IPS-18c (cell line): Measurements from ENCODE around the gene NRK.
"Not testable (repeated sequence)": the region's sequence is repeated elsewhere in the genome, so short reads cannot be mapped to it uniquely, and the experiment has no call there.

Experiments used
- H3K4me3 ChIP-seq: 2 replicates; pipeline ENCODE4 v1.7.0; 2013; ENCODE audit warnings: low read depth, mild to moderate bottlenecking, low read length, moderate library complexity; ENCODE audit not compliant: insufficient read depth
- H3K9me3 ChIP-seq: one replicate; pipeline ENCODE4 v1.6.1; 2013; ENCODE audit warnings: mild to moderate bottlenecking, low read length, moderate library complexity; ENCODE audit not compliant: control insufficient read depth, insufficient read depth

Gene NRK, protein sequence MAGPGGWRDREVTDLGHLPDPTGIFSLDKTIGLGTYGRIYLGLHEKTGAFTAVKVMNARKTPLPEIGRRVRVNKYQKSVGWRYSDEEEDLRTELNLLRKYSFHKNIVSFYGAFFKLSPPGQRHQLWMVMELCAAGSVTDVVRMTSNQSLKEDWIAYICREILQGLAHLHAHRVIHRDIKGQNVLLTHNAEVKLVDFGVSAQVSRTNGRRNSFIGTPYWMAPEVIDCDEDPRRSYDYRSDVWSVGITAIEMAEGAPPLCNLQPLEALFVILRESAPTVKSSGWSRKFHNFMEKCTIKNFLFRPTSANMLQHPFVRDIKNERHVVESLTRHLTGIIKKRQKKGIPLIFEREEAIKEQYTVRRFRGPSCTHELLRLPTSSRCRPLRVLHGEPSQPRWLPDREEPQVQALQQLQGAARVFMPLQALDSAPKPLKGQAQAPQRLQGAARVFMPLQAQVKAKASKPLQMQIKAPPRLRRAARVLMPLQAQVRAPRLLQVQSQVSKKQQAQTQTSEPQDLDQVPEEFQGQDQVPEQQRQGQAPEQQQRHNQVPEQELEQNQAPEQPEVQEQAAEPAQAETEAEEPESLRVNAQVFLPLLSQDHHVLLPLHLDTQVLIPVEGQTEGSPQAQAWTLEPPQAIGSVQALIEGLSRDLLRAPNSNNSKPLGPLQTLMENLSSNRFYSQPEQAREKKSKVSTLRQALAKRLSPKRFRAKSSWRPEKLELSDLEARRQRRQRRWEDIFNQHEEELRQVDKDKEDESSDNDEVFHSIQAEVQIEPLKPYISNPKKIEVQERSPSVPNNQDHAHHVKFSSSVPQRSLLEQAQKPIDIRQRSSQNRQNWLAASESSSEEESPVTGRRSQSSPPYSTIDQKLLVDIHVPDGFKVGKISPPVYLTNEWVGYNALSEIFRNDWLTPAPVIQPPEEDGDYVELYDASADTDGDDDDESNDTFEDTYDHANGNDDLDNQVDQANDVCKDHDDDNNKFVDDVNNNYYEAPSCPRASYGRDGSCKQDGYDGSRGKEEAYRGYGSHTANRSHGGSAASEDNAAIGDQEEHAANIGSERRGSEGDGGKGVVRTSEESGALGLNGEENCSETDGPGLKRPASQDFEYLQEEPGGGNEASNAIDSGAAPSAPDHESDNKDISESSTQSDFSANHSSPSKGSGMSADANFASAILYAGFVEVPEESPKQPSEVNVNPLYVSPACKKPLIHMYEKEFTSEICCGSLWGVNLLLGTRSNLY (N-terminal part only)

DNA sequence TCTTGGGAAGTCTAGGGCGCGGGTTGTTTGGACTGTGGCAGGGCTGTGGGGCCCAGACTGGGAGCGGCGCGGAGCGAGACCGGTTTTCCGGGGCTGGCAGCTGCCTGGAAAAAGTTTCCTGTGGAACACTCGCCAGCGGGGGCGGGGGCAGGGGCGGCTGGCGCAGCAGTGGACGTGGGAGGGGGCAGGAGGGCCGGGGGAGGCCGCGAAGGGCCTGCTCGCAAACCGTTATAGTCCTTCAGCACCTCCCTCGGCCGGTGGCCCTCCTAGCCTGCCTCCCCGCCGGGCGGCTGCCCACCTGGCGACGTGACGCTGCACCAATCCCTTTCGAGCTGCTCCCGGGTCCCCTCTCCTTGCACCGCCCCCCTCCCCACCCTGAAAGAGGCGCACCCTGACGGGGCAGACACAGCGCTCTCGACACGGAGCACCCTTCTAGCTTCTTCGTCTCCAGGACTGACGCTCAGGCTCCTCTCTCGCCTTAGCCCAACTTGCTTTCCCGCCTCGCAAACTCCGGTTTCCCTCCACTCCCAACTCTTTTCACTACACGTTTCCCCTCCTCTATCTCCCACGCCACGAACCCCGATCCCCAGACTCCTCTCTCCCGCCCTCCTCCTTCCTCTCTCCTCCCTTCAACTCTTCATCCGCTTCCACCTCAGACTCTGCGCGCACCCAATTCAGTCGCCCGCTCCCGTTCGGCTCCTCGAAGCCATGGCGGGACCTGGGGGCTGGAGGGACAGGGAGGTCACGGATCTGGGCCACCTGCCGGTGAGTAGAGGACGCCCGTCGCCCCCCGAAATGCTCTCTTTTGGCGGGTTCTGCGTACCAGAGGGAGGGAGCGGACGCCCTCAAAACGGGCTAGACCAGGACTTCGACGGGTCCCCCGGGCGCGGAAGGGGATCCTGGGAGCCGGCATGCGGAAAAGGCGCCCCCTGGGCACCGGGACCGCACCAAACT, at the start of gene NRK:
Gene NRK (plus strand): TSS at position 402 of the 954 bp plus-strand sequence. CDS start 307 bp downstream, at position 709.
- Histone ChIP-seq H3K4me3 (peak within 1 kb of the TSS; percentile 60), H3K9me3 (peaks cover 4% of the 10 kb centered on the region)

DNA sequence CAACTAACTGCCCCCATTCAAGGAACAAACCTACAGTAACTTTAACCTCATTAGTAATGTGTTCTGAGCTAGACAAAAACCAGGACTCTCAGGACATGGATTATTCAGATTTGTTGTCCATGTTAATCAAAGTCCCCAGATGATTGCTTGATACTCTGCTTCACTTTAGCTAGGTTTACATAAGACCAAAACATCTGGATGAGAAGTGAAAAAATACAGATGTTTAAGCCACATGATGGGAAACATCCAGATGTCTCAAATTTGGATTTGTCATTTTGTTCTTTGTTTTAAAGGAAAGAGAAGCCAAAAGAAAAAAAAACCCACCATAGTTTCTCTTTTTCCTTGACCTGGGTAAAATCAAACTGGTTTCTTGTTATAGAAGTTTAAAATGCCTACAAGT, 48.5 kb upstream of the NRK start:
- Histone ChIP-seq H3K9me3 (no peaks in the 10 kb centered on the region), H3K4me3 (no peak overlapping the region)

DNA sequence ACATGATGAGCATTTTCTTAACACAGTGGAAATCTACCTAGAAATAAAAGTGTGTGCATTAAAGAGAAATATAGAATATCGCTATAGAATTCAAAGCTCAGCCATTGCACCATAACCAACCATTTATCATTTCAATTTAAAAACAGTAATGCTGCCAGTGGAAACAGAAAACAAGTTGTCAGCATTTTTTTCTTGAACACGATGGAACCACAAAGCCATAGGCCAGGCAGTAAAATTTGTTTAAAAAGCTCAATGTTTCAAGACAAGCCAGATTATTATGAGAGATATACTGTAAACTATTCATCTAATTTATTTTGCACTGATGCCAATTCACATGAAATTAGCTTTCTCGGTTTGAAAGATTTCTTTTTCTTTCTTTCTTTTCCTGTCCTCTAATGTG, 46.7 kb upstream of the NRK start:
- Histone ChIP-seq H3K4me3 (no peak overlapping the region), H3K9me3 (no peaks in the 10 kb centered on the region)

DNA sequence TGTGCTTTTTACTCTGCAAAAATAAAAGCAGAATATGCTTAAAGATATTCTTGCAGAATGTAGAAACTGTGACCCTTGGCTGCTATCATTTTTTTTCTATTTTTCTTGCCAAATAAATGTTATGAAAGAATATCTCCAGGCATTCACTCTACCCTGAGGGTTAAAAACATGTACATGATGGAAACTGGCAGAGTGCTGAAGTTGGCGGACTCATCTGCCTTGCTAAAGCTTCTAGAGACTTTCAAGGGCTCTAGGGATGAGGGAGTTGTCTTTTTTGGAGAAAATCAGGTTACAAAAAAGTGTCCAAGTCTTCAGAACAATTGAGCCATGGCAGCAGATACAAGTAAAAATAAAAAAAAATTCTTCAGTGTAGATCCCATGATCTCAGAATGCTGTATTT, 40.5 kb upstream of the NRK start:
- no peaks in the 10 kb centered on the region for H3K9me3 ChIP-seq

DNA sequence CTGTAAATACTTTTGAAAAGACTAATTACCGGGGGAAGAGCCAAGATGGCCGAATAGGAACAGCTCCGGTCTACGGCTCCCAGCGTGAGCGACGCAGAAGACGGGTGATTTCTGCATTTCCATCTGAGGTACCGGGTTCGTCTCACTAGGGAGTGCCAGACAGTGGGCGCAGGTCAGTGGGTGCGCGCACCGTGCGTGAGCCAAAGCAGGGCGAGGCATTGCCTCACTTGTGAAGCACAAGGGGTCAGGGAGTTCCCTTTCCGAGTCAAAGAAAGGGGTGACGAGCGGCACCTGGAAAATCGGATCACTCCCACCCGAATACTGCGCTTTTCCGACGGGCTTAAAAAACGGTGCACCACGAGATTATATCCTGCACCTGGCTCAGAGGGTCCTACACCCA, 25.5 kb upstream of the NRK start:
- peak overlapping the region; percentile 40; the same call in 1 of the 2 replicates for H3K4me3 ChIP-seq
- not testable (repeated sequence) for H3K9me3 ChIP-seq

More for the DNA sequence above, 40.5 kb upstream of the NRK start:
- no peak overlapping the region for H3K4me3 ChIP-seq

DNA sequence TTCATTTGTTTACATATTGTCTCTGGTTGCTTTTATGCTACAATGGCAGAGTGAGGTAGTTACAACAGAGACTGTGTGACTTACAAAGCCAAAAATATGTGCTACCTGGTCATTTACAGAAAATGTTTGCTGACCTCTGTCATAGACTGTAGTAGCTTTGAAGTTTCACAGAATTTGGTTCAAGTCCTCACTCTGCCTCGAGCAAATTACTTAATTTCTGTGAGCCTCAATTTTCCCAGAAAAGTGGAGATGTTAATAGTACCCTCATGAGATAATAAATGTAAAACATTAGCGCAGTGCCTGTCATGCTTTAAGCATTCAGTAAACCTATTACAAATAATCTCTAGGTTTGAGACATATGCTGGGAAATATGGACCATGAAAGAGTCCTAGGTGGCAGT, 18.4 kb upstream of the NRK start:
- H3K4me3 ChIP-seq: no peak overlapping the region
- H3K9me3 ChIP-seq: no peaks in the 10 kb centered on the region

DNA sequence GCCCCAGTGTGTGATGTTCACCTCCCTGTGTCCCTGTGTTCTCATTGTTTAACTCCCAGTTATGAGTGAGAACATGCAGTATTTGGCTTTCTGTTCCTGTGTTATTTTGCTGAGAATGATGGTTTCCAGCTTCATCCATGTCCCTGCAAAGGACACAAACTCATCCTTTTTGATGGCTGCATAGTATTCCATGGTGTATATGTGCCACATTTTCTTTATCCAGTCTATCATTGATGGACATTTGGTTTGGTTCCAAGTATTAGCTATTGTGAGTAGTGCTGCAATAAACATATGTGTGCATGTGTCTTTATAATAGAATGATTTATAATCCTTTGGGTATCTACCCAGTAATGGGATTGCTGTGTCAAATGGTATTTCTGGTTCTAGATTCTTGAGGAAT, 16.7 kb upstream of the NRK start:
- H3K4me3 ChIP-seq, H3K9me3 ChIP-seq: not testable (repeated sequence)

DNA sequence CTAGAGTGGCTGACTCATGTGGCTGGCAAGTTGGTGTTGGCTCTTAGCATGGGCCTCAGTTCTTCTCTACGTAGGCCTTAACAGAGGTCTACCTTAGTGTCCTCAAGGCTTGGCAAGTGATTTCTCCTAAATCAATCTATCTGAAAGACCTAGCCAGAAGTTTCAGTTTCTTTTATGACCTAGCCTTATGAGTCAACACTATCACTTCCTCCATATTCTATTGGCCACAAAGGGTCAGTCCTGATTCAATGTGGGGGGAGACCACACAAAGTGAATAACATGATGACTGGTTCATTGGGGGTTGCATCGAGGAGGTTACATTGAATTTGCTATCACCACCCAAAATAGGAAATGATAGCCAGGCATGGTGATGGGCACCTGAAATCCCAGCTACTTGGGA, 5.8 kb upstream of the NRK start:
- H3K4me3 ChIP-seq: no peak overlapping the region
- peaks cover 4% of the 10 kb centered on the region for H3K9me3 ChIP-seq

DNA sequence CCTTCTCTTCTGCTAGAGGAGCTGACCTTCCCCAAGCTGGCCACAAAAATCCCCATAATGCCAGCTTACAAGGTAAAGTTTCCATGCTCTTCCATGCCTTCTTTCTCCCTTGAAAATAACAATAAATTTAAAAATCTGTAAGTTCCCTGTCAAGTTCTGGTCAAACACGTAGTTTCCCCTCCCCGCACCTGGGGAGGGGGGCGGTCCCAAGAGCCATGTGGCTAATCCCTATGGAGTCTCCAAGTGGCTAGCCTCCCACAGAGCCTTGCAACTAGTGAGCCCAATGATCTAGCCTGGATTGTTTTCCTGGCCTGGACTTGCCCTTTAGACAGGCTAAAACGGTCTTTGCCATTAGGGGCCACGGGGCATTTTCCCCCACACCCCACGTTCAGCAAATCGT, 2.1 kb upstream of the NRK start:
- Histone ChIP-seq H3K9me3 (peaks cover 4% of the 10 kb centered on the region), H3K4me3 (no peak overlapping the region)

DNA sequence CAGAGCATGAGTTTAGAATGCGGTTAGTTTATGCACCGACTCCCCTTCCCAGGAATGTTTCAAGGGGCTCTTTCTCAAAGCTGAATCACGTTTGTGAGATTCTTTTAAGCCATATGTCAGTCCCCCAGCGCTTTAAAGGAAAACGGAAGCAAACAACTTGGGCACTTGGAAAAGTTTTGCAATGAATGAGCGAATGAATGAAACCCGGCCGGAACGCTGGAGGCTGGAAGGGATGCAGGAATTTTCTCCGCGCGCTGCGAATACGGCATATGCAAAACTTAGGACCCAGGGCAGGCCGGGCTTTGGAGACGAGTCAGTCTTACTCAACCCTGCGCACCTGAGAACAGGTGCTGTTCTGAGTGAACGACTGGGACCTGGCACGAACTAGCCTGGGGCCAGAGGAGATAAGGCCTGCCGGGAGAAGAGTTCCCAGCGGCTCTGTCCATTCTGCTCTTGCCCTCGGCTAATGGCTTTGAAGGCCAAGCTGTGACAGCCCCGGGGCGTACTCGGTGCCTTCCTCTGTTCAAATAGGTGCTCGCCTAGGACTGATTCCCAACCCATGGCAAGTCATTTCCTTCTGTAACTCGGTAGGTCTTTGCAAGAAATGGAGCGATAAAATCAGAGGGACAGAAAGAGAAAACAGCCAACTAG, 743 bp upstream of the NRK start:
- Histone ChIP-seq H3K9me3 (peaks cover 4% of the 10 kb centered on the region), H3K4me3 (peak overlapping the region; percentile 60)

DNA sequence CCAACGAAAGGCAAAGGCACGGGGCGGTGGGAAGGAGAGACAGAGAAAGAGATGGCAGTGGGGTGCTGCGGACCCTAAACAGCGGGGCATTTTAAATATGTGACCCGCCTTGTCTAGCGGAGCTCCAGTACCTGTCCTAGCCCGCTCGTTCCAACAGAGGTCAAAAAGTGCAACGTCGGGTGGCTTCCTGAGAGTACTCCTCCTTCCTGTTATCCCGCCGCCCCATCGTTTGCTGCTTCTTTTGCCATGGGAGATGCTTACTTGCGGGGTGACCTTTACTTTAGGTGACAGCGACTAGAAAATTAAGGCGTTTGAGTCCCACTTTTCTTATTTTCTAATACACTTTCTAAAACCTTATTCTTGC, 735 bp downstream of the NRK start:
- Histone ChIP-seq H3K4me3 (peak overlapping the region; percentile 60), H3K9me3 (no peaks in the 10 kb centered on the region)

DNA sequence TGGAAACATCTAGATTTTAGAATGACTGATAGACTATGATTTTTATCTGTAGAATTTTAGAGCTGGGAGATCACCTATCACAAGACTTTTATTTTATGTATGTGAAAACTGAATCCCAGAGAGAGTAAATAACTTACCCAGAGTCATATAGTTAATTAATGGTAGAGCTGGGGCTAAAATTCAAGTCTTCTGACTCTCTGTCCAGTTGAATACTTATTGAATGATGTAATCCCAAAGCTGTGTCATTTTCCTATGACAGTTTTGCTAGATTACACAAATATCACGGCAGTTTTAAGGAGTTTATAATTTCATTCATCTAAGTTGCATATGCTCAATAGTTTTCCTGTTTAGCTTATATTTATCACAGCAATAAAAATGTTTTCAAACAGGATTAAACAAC, 6.7 kb downstream of the NRK start:
- Histone ChIP-seq H3K4me3 (no peak overlapping the region), H3K9me3 (no peaks in the 10 kb centered on the region)

DNA sequence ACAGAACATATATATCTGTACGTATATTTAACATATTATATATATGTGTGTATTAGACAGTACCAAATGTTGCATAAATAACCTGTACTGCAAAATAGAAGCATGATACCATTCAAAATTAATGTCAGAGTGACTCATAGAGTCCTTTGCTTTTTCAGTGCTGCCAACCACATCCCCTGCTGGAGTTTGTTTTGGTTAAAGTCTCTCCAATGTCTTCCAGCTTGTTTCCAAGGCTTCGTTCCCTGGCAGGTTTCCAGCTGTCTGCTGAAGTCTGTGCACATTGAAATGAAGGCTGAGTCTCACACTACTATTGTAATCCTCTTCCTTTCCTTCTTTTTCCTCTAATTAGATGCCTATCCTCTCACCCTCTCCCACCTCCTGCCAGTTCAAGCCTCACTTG, 14.9 kb downstream of the NRK start:
- H3K9me3 ChIP-seq: no peaks in the 10 kb centered on the region
- no peak overlapping the region for H3K4me3 ChIP-seq

DNA sequence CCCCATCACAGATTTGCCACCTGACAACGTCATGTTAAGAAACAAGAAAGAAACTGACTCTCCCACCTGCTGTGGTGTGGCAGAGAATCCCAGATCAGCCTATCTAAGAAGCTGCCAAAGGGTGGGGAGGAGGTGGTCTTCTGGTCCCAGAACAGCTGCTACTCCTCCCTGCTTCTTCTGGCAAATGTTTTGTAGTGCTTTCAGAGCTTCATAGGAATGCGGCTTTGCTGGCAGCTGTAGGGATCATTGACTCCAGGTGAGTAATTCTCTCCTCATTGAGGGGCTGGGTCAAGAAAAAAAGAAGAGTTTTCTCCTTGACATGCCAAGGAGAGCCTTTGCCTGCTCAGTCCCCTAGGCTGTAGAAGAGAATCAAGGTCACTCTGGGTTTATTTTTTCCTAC, 23.3 kb downstream of the NRK start:
- peaks cover 8% of the 10 kb centered on the region for H3K9me3 ChIP-seq
- no peak overlapping the region for H3K4me3 ChIP-seq

DNA sequence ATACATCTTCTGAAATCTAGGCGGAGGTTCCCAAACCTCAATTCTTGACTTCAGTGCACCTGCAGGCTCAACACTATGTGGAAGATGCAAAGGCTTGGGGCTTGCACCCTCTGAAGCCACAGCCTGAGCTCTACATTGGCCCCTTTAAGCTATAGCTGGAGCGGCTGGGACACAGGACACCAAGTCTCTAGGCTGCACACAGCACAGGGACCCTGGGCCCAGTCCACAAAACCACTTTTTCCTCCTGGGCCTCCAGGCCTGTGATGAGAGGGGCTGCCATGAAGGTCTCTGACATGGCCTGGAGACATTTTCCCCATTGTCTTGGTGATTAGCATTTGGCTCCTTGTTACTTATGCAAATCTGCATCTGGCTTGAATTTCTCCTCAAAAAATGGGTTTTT, 27.8 kb downstream of the NRK start:
- not testable (repeated sequence) for H3K4me3 ChIP-seq, H3K9me3 ChIP-seq

DNA sequence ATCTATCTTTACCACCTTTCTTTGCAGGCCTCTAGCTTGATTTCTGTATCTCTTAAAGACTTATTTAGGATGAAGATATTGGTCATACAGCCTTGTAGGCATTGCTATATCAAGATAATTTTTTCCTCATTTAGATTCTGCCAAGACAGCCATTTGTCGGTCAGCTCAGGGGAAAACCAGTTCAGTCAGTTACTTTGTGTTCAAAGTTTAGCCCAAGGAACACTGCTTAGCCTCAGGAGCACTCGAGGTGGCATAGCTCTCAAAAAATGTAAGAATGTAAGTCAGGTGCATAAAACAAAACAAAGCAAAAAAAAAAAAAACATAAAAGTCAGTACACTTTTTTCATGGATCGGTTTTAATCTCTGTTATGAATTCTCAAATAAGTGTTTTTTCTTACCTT, 43.4 kb downstream of the NRK start:
- Histone ChIP-seq H3K4me3 (no peak overlapping the region), H3K9me3 (no peaks in the 10 kb centered on the region)
